Psoas muscle (tissue), 8 donors: ENCODE data around the gene YLPM1. TPM values are rescaled to one million over a fixed set of nuclear protein-coding genes. Genes with fewer than 3 reads are reported as not detected.

ENCODE experiments used
- ATAC-seq, 4 donors: fragments of 200-7000 bp; cut with Tn5 transposase; one replicate each; pipeline ENCODE4 v1.9.1; 2020; ENCODE audit warnings: moderate library complexity in 3 of 4, mild to moderate bottlenecking in 2 of 4
- DNase-seq, 2 donors: peaks; one replicate each; pipeline ENCODE4 v3.0.0-alpha.2; 2020
- H3K27ac ChIP-seq: fragments of 200-600 bp; one replicate; pipeline ENCODE4 v1.8.0; 2022
- H3K27me3 ChIP-seq, 3 donors: fragments of 200-600 bp in 1 of 3; one replicate each; pipeline versions ENCODE4 v1.6.1 to v1.8.0; 2013 to 2022; ENCODE audit warnings: low read length in 2 of 3, mild to moderate bottlenecking in 2 of 3, moderate library complexity in 1 of 3; ENCODE audit not compliant: insufficient read depth in 3 of 3
- H3K36me3 ChIP-seq, 2 donors: fragments of 200-600 bp in 1 of 2; one replicate each; pipeline versions ENCODE4 v1.6.1 to v1.8.0; 2013 to 2022; ENCODE audit warnings: low read depth in 1 of 2, mild to moderate bottlenecking in 1 of 2, moderate library complexity in 1 of 2; ENCODE audit not compliant: insufficient read depth in 1 of 2
- H3K4me1 ChIP-seq: fragments of 200-600 bp; one replicate; pipeline ENCODE4 v1.8.0; 2022
- H3K4me3 ChIP-seq: fragments of 200-600 bp; one replicate; pipeline ENCODE4 v1.8.0; 2022; ENCODE audit warnings: mild to moderate bottlenecking
- H3K9me3 ChIP-seq: fragments of 200-600 bp; one replicate; pipeline ENCODE4 v1.8.0; 2022
- CTCF ChIP-seq: fragments of 200-600 bp; IDR thresholded peaks from one replicate; pipeline ENCODE4 v1.8.0; 2022; ENCODE audit warnings: antibody characterized with exemption
- WGBS, 3 donors: extraction: QIAGEN DNeasy Blood & Tissue Kit; methylation state at CpG; one replicate each; pipeline versions ENCODE4 v1.1.6 to v1.1.7; 2013; 5-methylcytosine and 5-hydroxymethylcytosine counted together
- intact Hi-C, 2 donors: fragments of 100-400 bp; cut with DNase I; formaldehyde crosslinking; loops; one replicate each; pipeline versions ENCODE4 v1.11.0 to v1.14.2; 2022
- polyA plus RNA-seq, 3 donors: library from polyadenylated mRNA; stranded (reverse); fragments of 200-250 nt; gene quantifications; one replicate each; pipeline ENCODE4 v1.2.3, GENCODE V29; 2013
- total RNA-seq, 4 donors: library from RNA; stranded (reverse); fragmentation: NEBNext Ultra II Directional in 2 of 4; extraction: Animal tissue kit (Norgen Biotek cat#: 25700) in 2 of 4; gene quantifications; one replicate each; pipeline versions ENCODE4 v1.2.1 to v1.2.4, GENCODE V29; 2021 to 2023
- donor health status: healthy with polysubstance abuse.
- donor health status: DM: no; HTN: no; CAD: no; lungs with moderate emphysema.
- donor health status: Bipolar disorder and iron deficiency.
- donor health status: healthy.
- donor health status: DM: yes; HTN: yes; CAD: no.
- donor health status: DM: no; HTN: no; CAD: no.
- donor health status: DM: no; HTN: no; CAD: no.
- donor health status: DM: yes; HTN: yes; CAD: no.

Gene YLPM1
- total and polyA plus RNA-seq, 7 donors: 9.6 to 40.6 (median 30.1) TPM

DNA sequence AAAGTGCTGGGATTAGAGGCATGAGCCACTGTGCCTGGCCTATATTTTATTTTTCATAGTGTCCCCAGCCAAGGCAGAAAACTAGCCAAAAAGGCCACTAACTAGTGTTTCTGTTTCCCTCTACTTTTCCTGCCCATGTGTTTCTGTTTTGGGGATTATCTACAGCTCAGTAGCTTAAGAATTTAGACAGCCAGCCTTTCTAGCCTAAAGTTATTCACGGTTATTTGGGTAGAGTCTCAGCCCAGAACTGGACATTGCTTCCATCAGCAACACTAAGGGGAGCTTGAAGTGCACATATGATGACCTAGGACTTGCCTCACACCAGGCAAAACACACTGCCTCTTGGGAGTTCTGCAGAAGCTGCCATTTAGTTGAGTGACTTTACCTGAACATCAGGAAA lies 94.9 kb downstream of the YLPM1 start:
- no peak for TF ChIP-seq CTCF
- no peak overlapping the region for H3K27ac ChIP-seq
- intact Hi-C loops: loop anchor here in 1 of 2 donors (2.0 kb wide), 1 partner anchor 231 kb away; no protein-coding TSS in a partner anchor
- 39 to 50% (median 41%) methylated on average over 1 of the region's 1 CpG for WGBS, 3 donors
- H3K4me1 ChIP-seq: peaks cover 13% of the 10 kb centered on the region
- DNase-seq (no peak), ATAC-seq (no peak)
- H3K27me3 ChIP-seq: no peaks in the 10 kb centered on the region
- no peaks in the 10 kb centered on the region for H3K9me3 ChIP-seq
- H3K36me3 ChIP-seq: no peaks in the 10 kb centered on the region
- H3K4me3 ChIP-seq: no peak overlapping the region

DNA sequence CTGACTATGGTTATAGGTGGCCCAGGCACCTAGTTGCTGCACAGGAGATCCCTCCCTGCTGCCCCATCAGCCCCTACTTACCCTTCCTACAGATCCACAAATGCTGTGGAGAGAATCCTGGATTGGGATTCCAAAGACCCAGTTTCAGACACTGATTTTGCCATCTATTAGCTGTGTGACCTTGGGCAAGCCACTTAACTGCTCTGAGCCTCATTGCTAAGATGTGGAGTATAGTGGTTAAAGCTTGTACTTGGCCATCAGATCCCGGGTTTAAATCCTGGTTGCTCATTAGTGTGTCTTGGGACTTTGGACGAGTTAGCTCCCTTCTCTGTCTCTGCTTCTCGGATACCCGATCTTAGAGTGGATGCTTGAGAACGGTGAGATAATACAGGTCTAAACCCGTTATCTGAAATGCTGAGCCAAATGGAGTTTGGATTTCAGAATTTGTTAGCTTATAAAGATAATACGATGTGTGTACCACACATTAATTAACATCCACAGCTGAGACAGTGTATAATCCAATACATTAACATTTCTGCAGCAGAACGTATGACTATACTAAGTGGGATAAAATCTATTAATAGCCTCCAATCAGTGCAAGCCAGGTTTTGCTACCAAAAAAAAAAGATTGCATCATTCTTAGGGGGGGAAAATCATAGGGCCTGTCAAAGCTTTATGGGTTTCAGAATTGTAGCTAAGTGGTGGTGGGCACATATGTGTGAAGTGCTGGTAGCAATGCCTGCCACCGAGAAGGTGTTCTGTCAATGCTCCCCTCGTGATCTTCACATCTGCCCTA lies 96.8 kb downstream of the YLPM1 start:
- Histone ChIP-seq H3K27ac (no peak overlapping the region), H3K36me3 (no peaks in the 10 kb centered on the region), H3K9me3 (no peaks in the 10 kb centered on the region), H3K27me3 (no peaks in the 10 kb centered on the region), H3K4me1 (peaks cover 13% of the 10 kb centered on the region), H3K4me3 (no peak overlapping the region)
- ATAC-seq: no peak
- intact Hi-C loops: loop anchor here (2.0 to 5.0 kb wide), 3 partner anchors 47 to 229 kb away; no protein-coding TSS in a partner anchor
- TF ChIP-seq CTCF: no peak
- DNase-seq: no peak
- 55 to 57% (median 55%) methylated on average over 10 of the region's 10 CpGs for WGBS, 3 donors

DNA sequence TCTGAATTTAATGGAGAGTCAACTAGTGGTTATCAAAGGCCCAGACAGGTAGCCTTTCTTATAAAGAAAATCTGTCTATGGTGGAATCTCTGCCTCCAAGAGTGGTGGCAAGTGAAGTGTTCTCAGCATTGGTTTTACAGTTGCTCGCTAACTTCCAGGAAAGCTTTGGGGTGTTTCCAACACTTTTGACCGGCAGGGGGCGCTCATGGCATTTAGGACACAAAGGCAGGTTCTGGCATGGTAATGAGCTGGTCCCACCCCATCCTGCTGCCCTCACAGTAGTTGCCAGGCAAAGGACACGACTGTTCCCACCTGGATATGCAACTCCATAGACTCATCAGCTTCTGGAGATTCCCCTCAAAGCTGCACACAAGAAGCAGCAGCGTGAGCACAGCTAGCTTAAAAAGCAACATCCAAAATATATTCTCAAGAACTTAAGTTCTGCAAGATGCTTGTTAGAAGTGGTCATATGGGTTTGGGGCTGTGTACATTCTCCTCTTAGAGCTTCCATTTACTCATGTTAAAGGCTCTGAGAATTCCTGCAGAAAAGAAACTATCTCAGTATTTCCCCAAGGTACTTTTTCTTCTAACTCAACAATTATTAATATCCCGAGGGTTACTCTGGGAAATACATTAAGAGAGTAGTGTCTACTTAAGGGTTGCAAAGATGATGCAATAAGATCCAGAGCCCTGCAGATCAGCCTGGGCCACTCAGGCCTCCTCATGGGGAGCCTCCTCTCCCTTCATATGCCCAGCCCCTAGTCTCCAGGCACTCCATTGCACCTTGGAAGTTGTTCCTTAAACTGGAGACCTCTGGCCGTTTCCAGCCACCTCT lies 98.0 kb downstream of the YLPM1 start:
- no peaks in the 10 kb centered on the region for H3K27me3 ChIP-seq
- peak; percentile 86 for TF ChIP-seq CTCF
- H3K4me3 ChIP-seq: no peak overlapping the region
- no peak overlapping the region for H3K27ac ChIP-seq
- no peaks in the 10 kb centered on the region for H3K36me3 ChIP-seq
- no peaks in the 10 kb centered on the region for H3K9me3 ChIP-seq
- DNase-seq (peak; percentile 90 to 94), ATAC-seq (peak; percentile 63 to 81 (median 71))
- intact Hi-C loops: loop anchor here (1.0 to 5.0 kb wide), 3 partner anchors 45 to 226 kb away; no protein-coding TSS in a partner anchor
- H3K4me1 ChIP-seq: peaks cover 8% of the 10 kb centered on the region
- 23 to 25% (median 24%) methylated on average over 7 of the region's 7 CpGs for WGBS, 3 donors

DNA sequence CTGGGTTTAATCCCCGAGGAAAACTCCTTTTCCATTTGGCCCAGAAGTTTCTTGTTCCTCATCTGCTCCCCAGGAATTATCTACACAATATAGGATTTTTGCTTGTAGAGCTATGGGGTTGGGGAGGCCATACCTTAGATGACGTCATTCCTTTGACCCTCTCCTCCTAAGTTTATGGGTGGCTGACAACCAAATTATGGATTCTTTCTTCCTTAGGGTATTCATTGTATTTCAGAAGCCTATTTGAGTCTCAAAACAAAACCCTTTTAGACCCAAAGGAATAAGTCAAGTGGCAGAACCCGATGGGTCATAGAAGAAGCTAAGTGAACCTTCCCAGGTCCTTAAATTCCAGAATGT lies 98.6 kb downstream of the YLPM1 start:
- no peak for TF ChIP-seq CTCF
- no peaks in the 10 kb centered on the region for H3K27me3 ChIP-seq
- H3K9me3 ChIP-seq: no peaks in the 10 kb centered on the region
- DNase-seq (no peak), ATAC-seq (no peak)
- intact Hi-C loops: loop anchor here (1.0 to 5.0 kb wide), 3 partner anchors 45 to 226 kb away; no protein-coding TSS in a partner anchor
- H3K4me1 ChIP-seq: peaks cover 2% of the 10 kb centered on the region
- H3K36me3 ChIP-seq: no peaks in the 10 kb centered on the region
- no peak overlapping the region for H3K27ac ChIP-seq
- no peak overlapping the region for H3K4me3 ChIP-seq
- WGBS, 3 donors: 68 to 83% (median 75%) methylated on average over 3 of the region's 3 CpGs
